BE2C (cell line): ENCODE measurements around the gene PYDC2.
"Not testable (repeated sequence)": the region's sequence is repeated elsewhere in the genome, so short reads cannot be mapped to it uniquely, and the experiment has no call there.

ENCODE experiments used
- DNase-seq: peaks from one replicate; pipeline ENCODE4 v3.0.0-alpha.2; 2020
- H3K27me3 ChIP-seq: fragments of 250-450 bp; sonication (Bioruptor Pico); 2 replicates; pipeline ENCODE4 v1.5.1; 2020; ENCODE audit warnings: mild to moderate bottlenecking
- H3K36me3 ChIP-seq: fragments of 250-450 bp; sonication (Bioruptor Pico); 2 replicates; pipeline ENCODE4 v1.5.1; 2020; ENCODE audit warnings: mild to moderate bottlenecking
- H3K4me1 ChIP-seq: fragments of 250-450 bp; sonication (Bioruptor Pico); 2 replicates; pipeline ENCODE4 v1.5.1; 2020
- H3K4me3 ChIP-seq: 2 replicates; pipeline ENCODE4 v1.5.1; 2011; ENCODE audit warnings: low read depth, low read length
- H3K9me3 ChIP-seq: fragments of 250-450 bp; sonication (Bioruptor Pico); 2 replicates; pipeline ENCODE4 v1.5.1; 2020
- TF ChIP-seq, protein P1 (sequence below): IDR thresholded peaks from 2 replicates; pipeline ENCODE4 v1.5.1; 2012; ENCODE audit warnings: mild to moderate bottlenecking, low read depth, low read length

PYDC2 gene

DNA sequence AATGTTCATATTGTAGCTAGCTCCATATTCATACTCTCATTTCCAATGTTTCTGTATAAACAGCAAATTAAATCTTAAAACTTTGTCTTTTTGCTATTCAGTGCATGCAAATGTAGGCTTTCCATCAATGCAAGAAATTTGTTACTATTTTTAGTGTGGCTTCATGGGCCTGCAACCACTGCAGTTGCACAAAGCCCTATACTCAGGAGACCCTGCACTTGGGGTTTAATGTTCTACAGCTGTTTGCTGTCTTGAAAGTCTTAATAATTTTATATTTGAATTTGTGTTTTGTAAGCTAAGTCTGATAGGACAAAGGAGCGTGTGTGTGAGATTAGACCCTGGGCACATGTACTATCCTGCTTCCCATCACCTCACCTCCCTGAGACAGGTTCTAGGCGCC is 9.6 kb downstream of the PYDC2 start:
- TF ChIP-seq, protein P1, sequence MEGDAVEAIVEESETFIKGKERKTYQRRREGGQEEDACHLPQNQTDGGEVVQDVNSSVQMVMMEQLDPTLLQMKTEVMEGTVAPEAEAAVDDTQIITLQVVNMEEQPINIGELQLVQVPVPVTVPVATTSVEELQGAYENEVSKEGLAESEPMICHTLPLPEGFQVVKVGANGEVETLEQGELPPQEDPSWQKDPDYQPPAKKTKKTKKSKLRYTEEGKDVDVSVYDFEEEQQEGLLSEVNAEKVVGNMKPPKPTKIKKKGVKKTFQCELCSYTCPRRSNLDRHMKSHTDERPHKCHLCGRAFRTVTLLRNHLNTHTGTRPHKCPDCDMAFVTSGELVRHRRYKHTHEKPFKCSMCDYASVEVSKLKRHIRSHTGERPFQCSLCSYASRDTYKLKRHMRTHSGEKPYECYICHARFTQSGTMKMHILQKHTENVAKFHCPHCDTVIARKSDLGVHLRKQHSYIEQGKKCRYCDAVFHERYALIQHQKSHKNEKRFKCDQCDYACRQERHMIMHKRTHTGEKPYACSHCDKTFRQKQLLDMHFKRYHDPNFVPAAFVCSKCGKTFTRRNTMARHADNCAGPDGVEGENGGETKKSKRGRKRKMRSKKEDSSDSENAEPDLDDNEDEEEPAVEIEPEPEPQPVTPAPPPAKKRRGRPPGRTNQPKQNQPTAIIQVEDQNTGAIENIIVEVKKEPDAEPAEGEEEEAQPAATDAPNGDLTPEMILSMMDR, result no peak
- H3K27me3 ChIP-seq, result no peaks in the 10 kb centered on the region
- no peak overlapping the region for H3K4me3 ChIP-seq
- no peaks in the 10 kb centered on the region for H3K9me3 ChIP-seq
- no peak for DNase-seq
- no peaks in the 10 kb centered on the region for H3K36me3 ChIP-seq
- no peaks in the 10 kb centered on the region; the same call in 1 of the 2 replicates for H3K4me1 ChIP-seq

DNA sequence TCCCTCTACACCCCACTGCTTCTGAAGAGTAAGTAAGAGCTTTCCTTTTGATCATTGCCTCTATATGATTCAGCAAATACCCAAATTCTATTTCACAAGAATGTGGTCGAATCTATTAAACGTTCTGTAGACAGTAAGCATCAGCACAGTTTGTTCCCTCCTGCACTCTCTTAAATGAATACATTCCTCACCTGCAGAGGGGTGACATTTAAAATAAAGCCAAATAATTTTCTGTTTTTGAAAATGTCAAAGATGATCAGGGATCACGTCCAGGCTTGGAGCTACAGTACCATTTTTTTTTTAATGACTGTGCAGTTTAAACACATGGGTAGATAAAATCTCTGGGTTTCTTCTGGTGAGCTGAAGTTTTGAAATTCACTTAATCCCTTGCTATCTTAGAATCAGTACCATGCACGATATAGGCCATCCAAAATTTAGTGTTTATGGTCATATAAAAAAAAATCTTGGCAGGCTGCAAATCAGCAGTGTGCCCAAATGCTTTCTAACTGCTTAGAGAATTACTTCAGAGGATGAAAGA is 12.8 kb downstream of the PYDC2 start:
- TF ChIP-seq, protein P1, result no peak
- no peak for DNase-seq
- H3K36me3 ChIP-seq, result no peaks in the 10 kb centered on the region
- H3K27me3 ChIP-seq, result no peaks in the 10 kb centered on the region
- no peaks in the 10 kb centered on the region for H3K9me3 ChIP-seq
- no peaks in the 10 kb centered on the region; the same call in 1 of the 2 replicates for H3K4me1 ChIP-seq
- no peak overlapping the region for H3K4me3 ChIP-seq

DNA sequence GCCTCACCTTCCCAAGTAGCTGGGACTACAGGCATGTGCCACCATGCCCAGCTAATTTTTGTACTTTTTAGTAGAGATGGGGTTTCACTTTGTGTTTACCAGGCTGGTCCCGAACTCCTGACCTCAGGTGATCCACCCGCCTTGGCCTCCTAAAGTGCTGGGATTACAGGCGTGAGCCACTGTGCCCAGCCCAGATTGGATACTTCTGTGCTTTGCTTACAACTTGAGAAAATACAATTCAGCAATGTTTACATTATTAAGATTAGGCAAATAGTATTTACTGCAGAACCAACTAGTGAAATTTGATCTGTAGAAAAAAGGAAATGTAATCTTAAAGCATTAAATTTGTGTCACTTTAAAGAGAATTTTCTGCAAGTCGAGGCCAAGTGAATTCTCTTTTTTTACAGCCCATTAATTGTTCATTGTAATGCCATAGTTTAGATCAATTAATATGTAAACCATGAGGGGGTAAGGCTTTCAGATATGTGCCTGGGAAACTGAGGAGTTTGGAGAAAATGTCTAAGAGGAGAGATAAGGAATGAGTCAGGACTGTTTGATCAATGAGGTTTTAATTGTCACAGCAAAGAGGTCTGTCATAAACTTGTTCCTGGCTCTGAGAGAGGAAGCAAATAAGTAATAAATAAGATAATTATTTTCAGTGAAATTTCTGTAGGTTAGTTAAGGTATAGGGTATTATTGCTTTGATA is 15.3 kb downstream of the PYDC2 start:
- no peaks in the 10 kb centered on the region for H3K4me1 ChIP-seq
- no peaks in the 10 kb centered on the region for H3K9me3 ChIP-seq
- no peaks in the 10 kb centered on the region for H3K36me3 ChIP-seq
- no peaks in the 10 kb centered on the region for H3K27me3 ChIP-seq
- no peak overlapping the region for H3K4me3 ChIP-seq
- TF ChIP-seq, protein P1, result no peak
- no peak for DNase-seq

DNA sequence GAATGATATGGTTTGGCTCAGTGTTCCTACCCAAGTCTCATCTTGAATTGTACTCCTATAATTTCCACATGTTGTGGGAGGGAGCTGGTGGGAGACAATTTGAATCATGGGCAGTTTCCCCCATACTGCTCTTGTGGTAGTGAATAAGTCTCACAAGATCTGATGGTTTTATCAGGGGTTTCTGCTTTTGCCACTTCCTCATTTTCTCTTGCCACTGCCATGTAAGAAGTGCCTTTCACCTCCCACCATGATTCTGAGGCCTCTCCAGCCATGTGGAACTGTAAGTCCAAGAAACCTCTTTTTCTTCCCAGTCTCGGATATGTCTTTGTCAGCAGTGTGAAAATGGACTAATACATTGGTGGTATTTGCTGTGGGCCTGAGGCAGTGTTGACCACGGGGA is 23.0 kb downstream of the PYDC2 start:
- DNase-seq, H3K9me3 ChIP-seq, H3K4me1 ChIP-seq, H3K4me3 ChIP-seq, H3K27me3 ChIP-seq, H3K36me3 ChIP-seq: not testable (repeated sequence)

DNA sequence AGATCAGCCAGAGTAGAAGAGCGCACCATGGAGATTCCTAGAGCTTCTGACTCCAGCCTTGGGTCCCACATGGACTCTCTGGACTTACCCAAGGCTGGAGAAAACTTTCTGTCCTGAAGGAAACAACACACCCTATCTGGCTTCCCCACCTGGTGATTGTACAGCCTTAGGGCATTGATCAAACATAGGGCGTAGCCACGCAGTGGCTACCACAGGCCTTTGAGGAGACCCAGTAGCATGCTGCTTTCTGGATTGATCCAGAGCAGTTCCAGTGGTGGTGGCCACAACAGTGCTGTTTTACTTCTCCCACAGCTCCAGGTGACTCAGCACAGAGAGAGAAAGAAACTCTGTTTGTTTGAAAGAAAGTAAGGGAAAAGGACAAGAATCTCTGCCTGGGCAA is 23.5 kb downstream of the PYDC2 start:
- Histone ChIP-seq H3K4me3 (no peak overlapping the region), H3K36me3 (no peaks in the 10 kb centered on the region), H3K9me3 (no peaks in the 10 kb centered on the region), H3K4me1 (no peaks in the 10 kb centered on the region), H3K27me3 (no peaks in the 10 kb centered on the region)
- DNase-seq, result no peak
- TF ChIP-seq, protein P1, result no peak

DNA sequence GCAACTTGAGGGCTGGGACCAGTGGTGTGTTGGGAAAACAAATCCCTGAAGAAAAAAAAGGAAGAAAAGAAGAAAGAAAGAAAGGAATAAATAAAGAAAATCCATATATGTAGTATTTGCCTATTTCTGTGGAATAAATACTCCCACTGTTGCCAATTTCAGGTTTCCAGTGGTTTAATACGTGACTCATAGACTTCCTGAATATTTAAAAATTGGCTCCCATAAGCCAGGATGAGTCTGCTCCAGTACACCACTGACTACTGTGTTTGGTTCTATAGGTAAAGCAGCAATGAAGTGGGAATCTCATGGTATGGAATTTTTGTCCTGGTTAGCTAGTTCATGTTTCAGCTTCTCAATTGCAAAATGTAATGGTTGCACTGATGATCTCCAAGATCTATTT is 31.6 kb downstream of the PYDC2 start:
- Histone ChIP-seq H3K4me3 (no peak overlapping the region), H3K4me1 (no peaks in the 10 kb centered on the region), H3K27me3 (no peaks in the 10 kb centered on the region), H3K9me3 (no peaks in the 10 kb centered on the region), H3K36me3 (no peaks in the 10 kb centered on the region)
- TF ChIP-seq, protein P1, result no peak
- no peak for DNase-seq
